Smooth muscle cell (in vitro differentiated cells): ENCODE measurements around the gene TGFBR1. TPM values are rescaled to one million over a fixed set of nuclear protein-coding genes. Genes with fewer than 3 reads are reported as not detected.
A peak's percentile ranks its signal among the peaks of the same experiment; 100 is the strongest.

Experiments used
- DNase-seq: peaks from one replicate; lab custom pipeline; 2025; ENCODE audit not compliant: unreplicated experiment; lab: John Stamatoyannopoulos, UW
- H2AFZ ChIP-seq: fragments of 200-600 bp; sonication (generic); 2 replicates; pipeline ENCODE4 v1.6.0; 2016; ENCODE audit warnings: antibody characterized with exemption, low read depth, mild to moderate bottlenecking
- H3F3A ChIP-seq: fragments of 200-600 bp; sonication (generic); 2 replicates; pipeline ENCODE4 v1.6.0; 2017; ENCODE audit warnings: antibody characterized with exemption, low read depth
- H3K27ac ChIP-seq: fragments of 200-600 bp; sonication (generic); 2 replicates; pipeline ENCODE4 v1.5.1; 2016; ENCODE audit warnings: low read depth, mild to moderate bottlenecking
- H3K27me3 ChIP-seq: fragments of 200-600 bp; sonication (generic); 2 replicates; pipeline ENCODE4 v1.6.1; 2016; ENCODE audit warnings: low read depth, mild to moderate bottlenecking
- H3K36me3 ChIP-seq: fragments of 200-600 bp; sonication (generic); 2 replicates; pipeline ENCODE4 v1.5.1; 2016; ENCODE audit warnings: low read depth
- H3K4me1 ChIP-seq: fragments of 200-600 bp; sonication (generic); 2 replicates; pipeline ENCODE4 v1.5.1; 2016; ENCODE audit warnings: low read depth
- H3K4me2 ChIP-seq: fragments of 200-600 bp; sonication (generic); 2 replicates; pipeline ENCODE4 v1.6.0; 2016; ENCODE audit warnings: mild to moderate bottlenecking
- H3K4me3 ChIP-seq: fragments of 200-600 bp; sonication (generic); 2 replicates; pipeline ENCODE4 v1.5.1; 2016; ENCODE audit warnings: mild to moderate bottlenecking
- H3K79me2 ChIP-seq: fragments of 200-600 bp; sonication (generic); 2 replicates; pipeline ENCODE4 v1.6.0; 2016; ENCODE audit warnings: low read depth, mild to moderate bottlenecking
- H3K9ac ChIP-seq: fragments of 200-600 bp; sonication (generic); 2 replicates; pipeline ENCODE4 v1.6.0; 2016; ENCODE audit warnings: low read depth
- H3K9me3 ChIP-seq: fragments of 200-600 bp; sonication (generic); replicated peaks from 2 replicates; pipeline ENCODE4 v1.5.1; 2016; ENCODE audit warnings: low read depth
- H4K20me1 ChIP-seq: fragments of 200-600 bp; sonication (generic); 2 replicates; pipeline ENCODE4 v1.6.0; 2016; ENCODE audit warnings: low read depth
- CTCF ChIP-seq: fragments of 200-600 bp; sonication (generic); IDR thresholded peaks from 2 replicates; pipeline ENCODE4 v1.5.1; 2017; ENCODE audit warnings: borderline replicate concordance, mild to moderate bottlenecking, antibody characterized with exemption; ENCODE audit not compliant: insufficient read depth, poor library complexity, severe bottlenecking
- WGBS: methylation state at CpG from one replicate; pipeline ENCODE4 v1.1.7; 2016; ENCODE audit warnings: low lambda C conversion rate; 5-methylcytosine and 5-hydroxymethylcytosine counted together
- polyA plus RNA-seq: library from polyadenylated mRNA; unstranded; fragments of >200 nt; fragmentation: Nextera tagmentation; extraction: Ambion mirVana; gene quantifications from 2 replicates; pipeline ENCODE4 v1.2.1, GENCODE V29; 2016
- total RNA-seq: library from RNA; depleted of rRNA; stranded (reverse); fragments of >200 nt; gene quantifications from 2 replicates; pipeline ENCODE4 v1.2.3, GENCODE V29; 2014

Gene TGFBR1
- total and polyA plus RNA-seq, 2 experiments from 2014 or later = 87.8 to 240 TPM

- peak overlapping the region; percentile 83 for H3K27ac ChIP-seq
- H4K20me1 ChIP-seq = peaks cover 34% of the 10 kb centered on the region
- H3K4me1 ChIP-seq = peaks cover 42% of the 10 kb centered on the region
- H3K27me3 ChIP-seq = no peaks in the 10 kb centered on the region
- peaks cover 15% of the 10 kb centered on the region for H3F3A ChIP-seq
- no peak for TF ChIP-seq CTCF
- H3K9ac ChIP-seq = peak overlapping the region; percentile 59
- 9% methylated on average over 14 of the region's 14 CpGs for WGBS
- H3K36me3 ChIP-seq = no peaks in the 10 kb centered on the region
- peak overlapping the region; percentile 86 for H3K4me2 ChIP-seq
- DNase-seq = no peak
- H2AFZ ChIP-seq = no peak overlapping the region
- H3K79me2 ChIP-seq = peaks cover 36% of the 10 kb centered on the region
- H3K4me3 ChIP-seq = peak overlapping the region; percentile 50
- H3K9me3 ChIP-seq = no peaks in the 10 kb centered on the region
These were observed 933 bp upstream of the TGFBR1 start for GRCh38 chr9:99103901-99104458.

- under 1% methylated on average over 61 of the region's 118 CpGs for WGBS
- TF ChIP-seq CTCF = no peak
- Histone ChIP-seq H4K20me1 (peaks cover 48% of the 10 kb centered on the region), H3K4me1 (peaks cover 48% of the 10 kb centered on the region), H3K79me2 (peaks cover 51% of the 10 kb centered on the region), H3K9ac (peak overlapping the region; percentile 96), H3F3A (peaks cover 20% of the 10 kb centered on the region), H3K4me3 (peak overlapping the region; percentile 91), H2AFZ (no peak overlapping the region), H3K36me3 (no peaks in the 10 kb centered on the region), H3K4me2 (peak overlapping the region; percentile 96), H3K9me3 (no peaks in the 10 kb centered on the region), H3K27ac (peak overlapping the region; percentile 93), H3K27me3 (no peaks in the 10 kb centered on the region)
- peak; percentile 62 for DNase-seq
These were observed 485 bp downstream of the TGFBR1 start for GRCh38 chr9:99105152-99106043.

- peak overlapping the region; percentile 96 for H3K9ac ChIP-seq
- no peak for DNase-seq
- peaks cover 21% of the 10 kb centered on the region for H3F3A ChIP-seq
- peak overlapping the region; percentile 96 for H3K4me2 ChIP-seq
- H3K27ac ChIP-seq = peak overlapping the region; percentile 93
- H3K36me3 ChIP-seq = no peaks in the 10 kb centered on the region
- H2AFZ ChIP-seq = no peak overlapping the region
- no peak for TF ChIP-seq CTCF
- no peaks in the 10 kb centered on the region for H3K27me3 ChIP-seq
- WGBS = 5% methylated on average over 9 of the region's 9 CpGs
- peak overlapping the region; percentile 91 for H3K4me3 ChIP-seq
- H3K4me1 ChIP-seq = peaks cover 48% of the 10 kb centered on the region
- peaks cover 54% of the 10 kb centered on the region for H4K20me1 ChIP-seq
- H3K9me3 ChIP-seq = no peaks in the 10 kb centered on the region
- H3K79me2 ChIP-seq = peaks cover 57% of the 10 kb centered on the region
These were observed 1.1 kb downstream of the TGFBR1 start for GRCh38 chr9:99106044-99106375.
